ENCODE results near the gene CSTPP1.

CSTPP1 gene

GRCh38 chr11:46970913-46971625 lies 34.5 kb downstream of the CSTPP1 start:
- H3K4me3 ChIP-seq (ENCODE audit: low read length) = no peak overlapping the region
- TF ChIP-seq CTCF (conservative IDR thresholded peaks at IDR 0.05; ENCODE audit: low read length) = no peak
- DNase-seq (ENCODE audit: low read depth) = no peak

GRCh38 chr11:46972343-46972742 lies 35.8 kb downstream of the CSTPP1 start:
- no peak for DNase-seq (ENCODE audit: low read depth)
- H3K4me3 ChIP-seq (ENCODE audit: low read length) = no peak overlapping the region
- no peak for TF ChIP-seq CTCF (conservative IDR thresholded peaks at IDR 0.05; ENCODE audit: low read length)

GRCh38 chr11:46972821-46973220 lies 36.3 kb downstream of the CSTPP1 start:
- H3K4me3 ChIP-seq (ENCODE audit: low read length) = no peak overlapping the region
- DNase-seq (ENCODE audit: low read depth) = no peak
- no peak for TF ChIP-seq CTCF (conservative IDR thresholded peaks at IDR 0.05; ENCODE audit: low read length)

- H3K4me3 ChIP-seq (ENCODE audit: low read length) = no peak overlapping the region
- TF ChIP-seq CTCF (conservative IDR thresholded peaks at IDR 0.05; ENCODE audit: low read length) = no peak
- DNase-seq (ENCODE audit: low read depth) = no peak
These were observed 39.8 kb downstream of the CSTPP1 start for GRCh38 chr11:46976182-46976854.

- no peak overlapping the region for H3K4me3 ChIP-seq (ENCODE audit: low read length)
- DNase-seq (ENCODE audit: low read depth) = no peak
- TF ChIP-seq CTCF (conservative IDR thresholded peaks at IDR 0.05; ENCODE audit: low read length) = no peak
These were observed 40.7 kb downstream of the CSTPP1 start for GRCh38 chr11:46977038-46977813.

- H3K4me3 ChIP-seq (ENCODE audit: low read length) = no peak overlapping the region
- DNase-seq (ENCODE audit: low read depth) = no peak
- TF ChIP-seq CTCF (conservative IDR thresholded peaks at IDR 0.05; ENCODE audit: low read length) = no peak
These were observed 41.5 kb downstream of the CSTPP1 start for GRCh38 chr11:46978005-46978491.

Measured in AG10803 (cell line).